WERI-Rb-1 (cell line): ENCODE measurements around the gene TM2D1.
"Not testable (repeated sequence)": the region's sequence is repeated elsewhere in the genome, so short reads cannot be mapped to it uniquely, and the experiment has no call there.

Experiments used
- DNase-seq: peaks from one replicate; pipeline ENCODE4 v3.0.0-alpha.2; 2020
- H3K27ac ChIP-seq: fragments of 250-450 bp; sonication (Bioruptor Pico); 2 replicates; pipeline ENCODE4 v1.5.1; 2020; ENCODE audit warnings: mild to moderate bottlenecking, moderate library complexity
- H3K27me3 ChIP-seq: fragments of 250-450 bp; sonication (Bioruptor Pico); 2 replicates; pipeline ENCODE4 v1.5.1; 2021; ENCODE audit warnings: mild to moderate bottlenecking, low read depth, moderate library complexity; ENCODE audit not compliant: insufficient read depth, severe bottlenecking
- H3K36me3 ChIP-seq: fragments of 250-450 bp; sonication (Bioruptor Pico); 2 replicates; pipeline ENCODE4 v1.5.1; 2020; ENCODE audit warnings: mild to moderate bottlenecking, moderate library complexity
- H3K4me3 ChIP-seq: 2 replicates; pipeline ENCODE4 v1.5.1; 2011; ENCODE audit warnings: low read depth, mild to moderate bottlenecking, control low read depth, low read length
- H3K9me3 ChIP-seq: fragments of 250-450 bp; sonication (Bioruptor Pico); 2 replicates; pipeline ENCODE4 v1.5.1; 2021; ENCODE audit warnings: mild to moderate bottlenecking, moderate library complexity; ENCODE audit not compliant: severe bottlenecking
- CTCF ChIP-seq: IDR thresholded peaks from 2 replicates; pipeline ENCODE4 v1.5.1; 2011; ENCODE audit warnings: low read depth, mild to moderate bottlenecking, control low read depth, inconsistent platforms, low read length

Gene TM2D1

GRCh38 chr1:61740751-61741700 is 16.1 kb upstream of the TM2D1 start:
- H3K36me3 ChIP-seq, result no peaks in the 10 kb centered on the region
- no peaks in the 10 kb centered on the region for H3K9me3 ChIP-seq
- no peak overlapping the region for H3K27ac ChIP-seq
- DNase-seq, result peak; percentile 13
- peak overlapping the region; percentile 75 for H3K4me3 ChIP-seq
- no peak for TF ChIP-seq CTCF
- no peaks in the 10 kb centered on the region for H3K27me3 ChIP-seq

- DNase-seq, result no peak
- Histone ChIP-seq H3K27ac (no peak overlapping the region), H3K9me3 (no peaks in the 10 kb centered on the region), H3K36me3 (no peaks in the 10 kb centered on the region), H3K4me3 (no peak overlapping the region), H3K27me3 (no peaks in the 10 kb centered on the region)
- no peak for TF ChIP-seq CTCF
Observed at GRCh38 chr1:61732726-61733125, 7.8 kb upstream of the TM2D1 start.

GRCh38 chr1:61730679-61731078 is 5.7 kb upstream of the TM2D1 start:
- not testable (repeated sequence) for H3K27ac ChIP-seq, H3K36me3 ChIP-seq, H3K4me3 ChIP-seq, DNase-seq, H3K27me3 ChIP-seq, H3K9me3 ChIP-seq

GRCh38 chr1:61727544-61727943 is 2.6 kb upstream of the TM2D1 start:
- no peaks in the 10 kb centered on the region for H3K27me3 ChIP-seq
- H3K9me3 ChIP-seq, result no peaks in the 10 kb centered on the region
- no peak for TF ChIP-seq CTCF
- peaks cover 5% of the 10 kb centered on the region; the same call in 1 of the 2 replicates for H3K36me3 ChIP-seq
- H3K27ac ChIP-seq, result no peak overlapping the region
- DNase-seq, result no peak
- no peak overlapping the region for H3K4me3 ChIP-seq

- Histone ChIP-seq H3K36me3 (peaks cover 9% of the 10 kb centered on the region), H3K9me3 (no peaks in the 10 kb centered on the region), H3K27ac (peak overlapping the region; percentile 98), H3K27me3 (no peaks in the 10 kb centered on the region), H3K4me3 (peak overlapping the region; percentile 100)
- TF ChIP-seq CTCF, result no peak
- no peak for DNase-seq
Observed at GRCh38 chr1:61724506-61724812, 482 bp downstream of the TM2D1 start.

- DNase-seq, H3K4me3 ChIP-seq, H3K9me3 ChIP-seq, H3K27ac ChIP-seq, H3K27me3 ChIP-seq, H3K36me3 ChIP-seq: not testable (repeated sequence)
Observed at GRCh38 chr1:61718996-61719663, 5.8 kb downstream of the TM2D1 start.
